ENCODE measurements around the gene RPRML.

The RPRML gene

GRCh38 chr17:46944931-46945330, 34.1 kb downstream of the RPRML start:
- DNase-seq (ENCODE audit: low read depth): no peak

GRCh38 chr17:46943501-46944393, 35.3 kb downstream of the RPRML start:
- peak; percentile 11 for DNase-seq (ENCODE audit: low read depth)

GRCh38 chr17:46943218-46943500, 35.9 kb downstream of the RPRML start:
- DNase-seq (ENCODE audit: low read depth): no peak

- DNase-seq (ENCODE audit: low read depth): peak; percentile 19
These were observed 36.4 kb downstream of the RPRML start for GRCh38 chr17:46942441-46943217.

- no peak for DNase-seq (ENCODE audit: low read depth)
These were observed 38.2 kb downstream of the RPRML start for GRCh38 chr17:46940692-46941404.

- DNase-seq (ENCODE audit: low read depth): no peak
These were observed 43.3 kb downstream of the RPRML start for GRCh38 chr17:46935658-46936266.

GRCh38 chr17:46931596-46931995, 47.5 kb downstream of the RPRML start:
- no peak for DNase-seq (ENCODE audit: low read depth)

- DNase-seq (ENCODE audit: low read depth): no peak
These were observed 49.0 kb downstream of the RPRML start for GRCh38 chr17:46930051-46930450.

GRCh38 chr17:46929413-46929812, 49.6 kb downstream of the RPRML start:
- no peak for DNase-seq (ENCODE audit: low read depth)

- no peak for DNase-seq (ENCODE audit: low read depth)
These were observed 50.4 kb downstream of the RPRML start for GRCh38 chr17:46928467-46929261.
